PFSK-1 (cell line): ENCODE results near the gene SLC22A8.

Source experiments
- POLR2AphosphoS5 ChIP-seq: IDR thresholded peaks from 2 replicates; pipeline ENCODE4 v1.6.1; 2012; ENCODE audit warnings: low read depth, mild to moderate bottlenecking, control low read depth, low read length, moderate library complexity
- REST ChIP-seq, 2 experiments: IDR thresholded peaks; 2 replicates each; pipeline versions ENCODE4 v1.6.1 to v1.8.0; 2011 to 2012; ENCODE audit warnings: low read depth in 2 of 2, low read length in 2 of 2, control low read depth in 1 of 2, inconsistent platforms in 1 of 2, mild to moderate bottlenecking in 1 of 2, moderate library complexity in 1 of 2; ENCODE audit not compliant: insufficient read depth in 1 of 2

- no peak for TF ChIP-seq POLR2AphosphoS5
- TF ChIP-seq REST (IDR thresholded peaks at IDR 0.05; ENCODE audit: insufficient read depth in 1 of 2, low read depth in 2 of 2, low read length in 2 of 2): no peak
These were observed 27.0 kb upstream of the SLC22A8 start for GRCh38 chr11:63042596-63042995.
